ENCODE data around the gene ORC3. TPM values are rescaled to one million over a fixed set of nuclear protein-coding genes. Genes with fewer than 3 reads are reported as not detected.
A peak's percentile ranks its signal among the peaks of the same experiment; 100 is the strongest.

ORC3 gene
- total and polyA plus RNA-seq, 10 of the 15 experiments (the other 5 are each of a cell fraction or from before 2014, with no cell fraction given) = 27.2 to 76.3 (median 54.6) TPM

DNA sequence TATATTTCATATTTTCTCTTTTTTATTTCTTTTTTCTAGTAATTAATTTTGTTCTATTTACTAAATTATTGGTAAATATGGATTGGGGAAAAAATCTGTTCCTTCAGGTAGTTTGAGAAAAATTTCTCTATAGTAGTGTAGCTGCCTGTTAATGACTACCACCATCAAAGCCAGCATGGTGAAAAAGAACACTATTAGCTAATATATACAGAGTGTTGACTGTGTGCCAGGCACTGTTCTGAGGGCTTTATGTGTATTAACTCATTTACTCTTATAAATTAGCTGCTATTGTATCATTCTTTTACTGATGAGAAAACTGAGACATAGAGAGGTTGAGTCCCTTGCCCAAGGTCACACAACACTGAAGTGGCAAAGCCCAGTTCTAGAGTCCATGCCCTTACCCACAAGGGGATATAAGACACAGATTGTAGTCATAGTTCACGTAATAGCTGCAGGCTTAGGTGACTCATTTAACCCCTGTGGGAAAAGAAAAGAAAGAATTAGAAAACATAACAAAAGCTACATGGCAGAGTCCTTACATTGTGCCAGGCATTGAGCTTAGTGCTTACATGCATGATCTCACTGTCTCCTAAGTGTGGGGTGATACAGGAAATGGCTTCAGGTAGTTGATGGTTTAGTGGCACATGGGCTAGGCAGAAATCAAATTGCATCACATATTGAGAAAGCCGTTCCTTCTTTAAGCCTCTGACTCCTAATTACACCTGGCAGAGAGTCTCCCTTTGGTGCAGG is 124.3 kb downstream of the ORC3 start (continued):
- TF ChIP-seq, protein P1, sequence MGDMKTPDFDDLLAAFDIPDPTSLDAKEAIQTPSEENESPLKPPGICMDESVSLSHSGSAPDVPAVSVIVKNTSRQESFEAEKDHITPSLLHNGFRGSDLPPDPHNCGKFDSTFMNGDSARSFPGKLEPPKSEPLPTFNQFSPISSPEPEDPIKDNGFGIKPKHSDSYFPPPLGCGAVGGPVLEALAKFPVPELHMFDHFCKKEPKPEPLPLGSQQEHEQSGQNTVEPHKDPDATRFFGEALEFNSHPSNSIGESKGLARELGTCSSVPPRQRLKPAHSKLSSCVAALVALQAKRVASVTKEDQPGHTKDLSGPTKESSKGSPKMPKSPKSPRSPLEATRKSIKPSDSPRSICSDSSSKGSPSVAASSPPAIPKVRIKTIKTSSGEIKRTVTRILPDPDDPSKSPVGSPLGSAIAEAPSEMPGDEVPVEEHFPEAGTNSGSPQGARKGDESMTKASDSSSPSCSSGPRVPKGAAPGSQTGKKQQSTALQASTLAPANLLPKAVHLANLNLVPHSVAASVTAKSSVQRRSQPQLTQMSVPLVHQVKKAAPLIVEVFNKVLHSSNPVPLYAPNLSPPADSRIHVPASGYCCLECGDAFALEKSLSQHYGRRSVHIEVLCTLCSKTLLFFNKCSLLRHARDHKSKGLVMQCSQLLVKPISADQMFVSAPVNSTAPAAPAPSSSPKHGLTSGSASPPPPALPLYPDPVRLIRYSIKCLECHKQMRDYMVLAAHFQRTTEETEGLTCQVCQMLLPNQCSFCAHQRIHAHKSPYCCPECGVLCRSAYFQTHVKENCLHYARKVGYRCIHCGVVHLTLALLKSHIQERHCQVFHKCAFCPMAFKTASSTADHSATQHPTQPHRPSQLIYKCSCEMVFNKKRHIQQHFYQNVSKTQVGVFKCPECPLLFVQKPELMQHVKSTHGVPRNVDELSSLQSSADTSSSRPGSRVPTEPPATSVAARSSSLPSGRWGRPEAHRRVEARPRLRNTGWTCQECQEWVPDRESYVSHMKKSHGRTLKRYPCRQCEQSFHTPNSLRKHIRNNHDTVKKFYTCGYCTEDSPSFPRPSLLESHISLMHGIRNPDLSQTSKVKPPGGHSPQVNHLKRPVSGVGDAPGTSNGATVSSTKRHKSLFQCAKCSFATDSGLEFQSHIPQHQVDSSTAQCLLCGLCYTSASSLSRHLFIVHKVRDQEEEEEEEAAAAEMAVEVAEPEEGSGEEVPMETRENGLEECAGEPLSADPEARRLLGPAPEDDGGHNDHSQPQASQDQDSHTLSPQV (IDR thresholded peaks at IDR 0.05) = no peak
- TF ChIP-seq REST (IDR thresholded peaks at IDR 0.05; ENCODE audit: low read depth, low read length) (no peak), STAT1 (conservative IDR thresholded peaks at IDR 0.05) (no peak), ATF7 (IDR thresholded peaks at IDR 0.05; ENCODE audit: low read depth) (peak; percentile 54; the same call in 1 of the 2 replicates), IKZF2 (IDR thresholded peaks at IDR 0.05) (peak; percentile 31 to 56; a peak in 3 of 4 replicates), NR2C1 (IDR thresholded peaks at IDR 0.05) (no peak), STAT3 (IDR thresholded peaks at IDR 0.05; ENCODE audit: low read depth, low read length) (no peak), ZBTB11 (CRISPR knock-in tag; IDR thresholded peaks at IDR 0.05) (no peak), CHD4 (IDR thresholded peaks at IDR 0.05) (no peak), LARP7 (IDR thresholded peaks at IDR 0.05) (no peak), SIX5 (IDR thresholded peaks at IDR 0.05; ENCODE audit: low read depth, low read length, severe bottlenecking) (no peak), RUNX3 (IDR thresholded peaks at IDR 0.05; ENCODE audit: low read length) (0 out of 2 replicates have a peak, but pooled peaks have one; percentile 23), ZBED1 (IDR thresholded peaks at IDR 0.05; ENCODE audit: borderline replicate concordance) (peak; percentile 42; the same call in 1 of the 2 replicates), SMAD5 (IDR thresholded peaks at IDR 0.05; ENCODE audit: low read depth) (no peak), SMAD1 (IDR thresholded peaks at IDR 0.05; ENCODE audit: low read depth, partially characterized antibody) (no peak), MEF2B (IDR thresholded peaks at IDR 0.05; ENCODE audit: partially characterized antibody, poor library complexity, severe bottlenecking) (peak; percentile 24), CTCF (IDR thresholded peaks at IDR 0.05 in 2 of 3, conservative IDR thresholded peaks at IDR 0.05 in 1 of 3; ENCODE audit: control insufficient read depth in 2 of 3, extremely low read depth in 1 of 3, insufficient read depth in 1 of 3, low read depth in 3 of 3, low read length in 3 of 3) (no peak), POLR2A (IDR thresholded peaks at IDR 0.05; ENCODE audit: low read depth, low read length) (no peak)
